B cell (primary cell): ENCODE results near the gene RUVBL1. TPM values are rescaled to one million over a fixed set of nuclear protein-coding genes. Genes with fewer than 3 reads are reported as not detected.

Experiments
- ATAC-seq: fragments of 200-7000 bp; cut with Tn5 transposase; one replicate; pipeline ENCODE4 v1.10.0; 2021; ENCODE audit warnings: low read depth, mild to moderate bottlenecking, moderate number of reproducible peaks, moderate library complexity
- CTCF ChIA-PET: fragments of 350-600 bp; sonication (Branson Sonifier 250); formaldehyde crosslinking; loops from one replicate; lab custom pipeline; 2021; ENCODE audit warnings: antibody characterized with exemption, inconsistent platforms; lab: Charles Lee
- POLR2A ChIA-PET: fragments of 350-600 bp; sonication (Branson Sonifier 250); formaldehyde crosslinking; loops from one replicate; lab custom pipeline; 2021; ENCODE audit warnings: antibody characterized with exemption; lab: Charles Lee
- DNase-seq: peaks from one replicate; pipeline ENCODE4 v3.0.0; 2013
- H2AFZ ChIP-seq: 2 replicates; pipeline ENCODE4 v1.6.1; 2012; ENCODE audit warnings: mild to moderate bottlenecking, low read depth, low read length; ENCODE audit not compliant: insufficient read depth, poor library complexity, severe bottlenecking
- H3K27ac ChIP-seq, 2 donors: 1 replicate in 1 of 2; 2 replicates in 1 of 2; pipeline ENCODE4 v1.5.1; 2012 to 2013; ENCODE audit warnings: low read length in 2 of 2, mild to moderate bottlenecking in 2 of 2, moderate library complexity in 1 of 2
- H3K27me3 ChIP-seq, 4 experiments: fragments of 200-600 bp in 1 of 4; sonication (generic) in 1 of 4; replicated peaks in 1 of 4; 1 replicate in 2 of 4; 2 replicates in 2 of 4; pipeline versions ENCODE4 v1.6.1 to v1.7.0; 2013 to 2016; ENCODE audit warnings: low read length in 3 of 4, mild to moderate bottlenecking in 2 of 4, mixed read lengths in 1 of 4, moderate library complexity in 1 of 4; ENCODE audit not compliant: insufficient read depth in 4 of 4, control insufficient read depth in 3 of 4; ENCODE audit errors: control extremely low read depth in 1 of 4
- H3K36me3 ChIP-seq, 2 experiments: replicated peaks in 1 of 2; 1 replicate in 1 of 2; 2 replicates in 1 of 2; pipeline versions ENCODE4 v1.6.1 to v1.7.1; 2013; ENCODE audit warnings: low read length in 1 of 2; ENCODE audit not compliant: insufficient read depth in 2 of 2, control insufficient read depth in 1 of 2; ENCODE audit errors: control extremely low read depth in 1 of 2, extremely low read depth in 1 of 2
- H3K4me1 ChIP-seq, 2 donors: fragments of 200-600 bp in 1 of 2; sonication (generic) in 1 of 2; 1 replicate in 1 of 2; 2 replicates in 1 of 2; pipeline versions ENCODE4 v1.5.1 to v1.6.1; 2013 to 2017; ENCODE audit warnings: low read length in 2 of 2; ENCODE audit not compliant: control insufficient read depth in 2 of 2, insufficient read depth in 2 of 2
- H3K4me2 ChIP-seq: replicated peaks from 2 replicates; pipeline ENCODE3; 2012; ENCODE audit warnings: mild to moderate bottlenecking, low read depth, low read length; ENCODE audit not compliant: poor library complexity, severe bottlenecking
- H3K4me3 ChIP-seq, 5 experiments: fragments of 200-600 bp in 1 of 5; sonication (generic) in 1 of 5; 1 replicate in 3 of 5; 2 replicates in 2 of 5; pipeline versions ENCODE4 v1.5.1 to v1.7.0; 2011 to 2016; ENCODE audit warnings: low read length in 4 of 5, mild to moderate bottlenecking in 4 of 5, low read depth in 2 of 5, control low read depth in 1 of 5, moderate library complexity in 1 of 5; ENCODE audit not compliant: insufficient read depth in 1 of 5; ENCODE audit errors: control extremely low read depth in 1 of 5, extremely low read depth in 1 of 5
- H3K79me2 ChIP-seq: fragments of 200-600 bp; sonication (generic); one replicate; pipeline ENCODE4 v1.6.0; 2016; ENCODE audit warnings: low read length; ENCODE audit not compliant: control insufficient read depth, insufficient read depth
- H3K9ac ChIP-seq: fragments of 200-600 bp; sonication (generic); 2 replicates; pipeline ENCODE4 v1.6.1; 2017; ENCODE audit warnings: mild to moderate bottlenecking, low read length, moderate library complexity
- H3K9me3 ChIP-seq, 3 donors: one replicate each; pipeline versions ENCODE4 v1.6.1 to v1.7.1; 2013; ENCODE audit warnings: low read length in 2 of 3; ENCODE audit not compliant: control insufficient read depth in 2 of 3, insufficient read depth in 1 of 3; ENCODE audit errors: control extremely low read depth in 1 of 3
- H4K20me1 ChIP-seq: 2 replicates; pipeline ENCODE4 v1.6.0; 2012; ENCODE audit warnings: mild to moderate bottlenecking, low read length; ENCODE audit not compliant: insufficient read depth, control insufficient read depth, poor library complexity, severe bottlenecking
- H3K27ac Mint-ChIP-seq: one replicate; pipeline ENCODE4 v1.8.0; 2021; ENCODE audit warnings: mixed read lengths
- H3K27me3 Mint-ChIP-seq: one replicate; pipeline ENCODE4 v1.8.0; 2021; ENCODE audit warnings: mixed read lengths
- H3K4me1 Mint-ChIP-seq: one replicate; pipeline ENCODE4 v1.8.0; 2021; ENCODE audit warnings: mixed read lengths
- H3K4me3 Mint-ChIP-seq: one replicate; pipeline ENCODE4 v1.8.0; 2021; ENCODE audit warnings: mixed read lengths
- H3K9me3 Mint-ChIP-seq: one replicate; pipeline ENCODE4 v1.8.0; 2022; ENCODE audit warnings: mixed read lengths; ENCODE audit not compliant: insufficient read depth
- EZH2 ChIP-seq: IDR thresholded peaks from 2 replicates; pipeline ENCODE4 v1.6.1; 2012; ENCODE audit warnings: borderline replicate concordance, low read depth, mild to moderate bottlenecking, moderate library complexity, low read length; ENCODE audit not compliant: insufficient read depth, poor library complexity, severe bottlenecking
- WGBS: methylation state at CpG from one replicate; pipeline ENCODE4 v1.1.5; 2013; ENCODE audit warnings: missing lambda C conversion rate; ENCODE audit not compliant: insufficient coverage; 5-methylcytosine and 5-hydroxymethylcytosine counted together
- intact Hi-C: fragments of 100-400 bp; cut with micrococcal nuclease; formaldehyde crosslinking; loops from one replicate; pipeline ENCODE4 v1.10.0; 2022
- polyA plus RNA-seq: library from polyadenylated mRNA; depleted of rRNA; stranded (reverse); fragments of >200 nt; gene quantifications from 2 replicates; pipeline ENCODE4 v1.2.3, GENCODE V29; 2012
- total RNA-seq, 2 donors: library from RNA; stranded (reverse); fragments of 120-200 nt in 1 of 2; gene quantifications; 1 replicate in 1 of 2; 2 replicates in 1 of 2; pipeline versions ENCODE4 v1.2.3 to v1.2.4, GENCODE V29; 2013 to 2022
- TF ChIP-seq, protein P1 (sequence below): fragments of 200-600 bp; IDR thresholded peaks from one replicate; pipeline ENCODE4 v1.8.0; 2022; ENCODE audit warnings: antibody characterized with exemption, mild to moderate bottlenecking

RUVBL1 gene
- total and polyA plus RNA-seq, 2 donors (not counting 1 experiment from before 2014, with no cell fraction given) = 20.4 to 20.5 TPM

GRCh38 chr3:128083980-128084674, 39.5 kb downstream of the RUVBL1 start:
- Histone ChIP-seq H3K4me2 (no peak overlapping the region), H3K36me3 (peaks cover 0 to 53% of the 10 kb centered on the region in 2 experiments), H2AFZ (no peak overlapping the region), H3K4me1 (no peaks in the 10 kb centered on the region), H3K4me3 (no peak overlapping the region), H3K9me3 (no peaks in the 10 kb centered on the region), H3K9ac (no peak overlapping the region), H3K79me2 (no peaks in the 10 kb centered on the region), H4K20me1 (no peaks in the 10 kb centered on the region), H3K27ac (no peak overlapping the region), H3K27me3 (no peaks in the 10 kb centered on the region)
- ATAC-seq (no peak), DNase-seq (no peak)
- H3K27me3 Mint-ChIP-seq = no peaks in the 10 kb centered on the region
- POLR2A ChIA-PET = no interaction called here
- CTCF ChIA-PET = interaction anchor here (1.3 kb wide), 1 partner anchor 8 kb away, joined by 3 read pairs; no protein-coding TSS in a partner anchor
- H3K9me3 Mint-ChIP-seq = no peaks in the 10 kb centered on the region
- intact Hi-C loops = no loop called here
- H3K4me3 Mint-ChIP-seq = no peak overlapping the region
- no peak overlapping the region for H3K27ac Mint-ChIP-seq
- WGBS = 92% methylated on average over 7 of the region's 9 CpGs
- no peaks in the 10 kb centered on the region for H3K4me1 Mint-ChIP-seq
- TF ChIP-seq, protein P1, sequence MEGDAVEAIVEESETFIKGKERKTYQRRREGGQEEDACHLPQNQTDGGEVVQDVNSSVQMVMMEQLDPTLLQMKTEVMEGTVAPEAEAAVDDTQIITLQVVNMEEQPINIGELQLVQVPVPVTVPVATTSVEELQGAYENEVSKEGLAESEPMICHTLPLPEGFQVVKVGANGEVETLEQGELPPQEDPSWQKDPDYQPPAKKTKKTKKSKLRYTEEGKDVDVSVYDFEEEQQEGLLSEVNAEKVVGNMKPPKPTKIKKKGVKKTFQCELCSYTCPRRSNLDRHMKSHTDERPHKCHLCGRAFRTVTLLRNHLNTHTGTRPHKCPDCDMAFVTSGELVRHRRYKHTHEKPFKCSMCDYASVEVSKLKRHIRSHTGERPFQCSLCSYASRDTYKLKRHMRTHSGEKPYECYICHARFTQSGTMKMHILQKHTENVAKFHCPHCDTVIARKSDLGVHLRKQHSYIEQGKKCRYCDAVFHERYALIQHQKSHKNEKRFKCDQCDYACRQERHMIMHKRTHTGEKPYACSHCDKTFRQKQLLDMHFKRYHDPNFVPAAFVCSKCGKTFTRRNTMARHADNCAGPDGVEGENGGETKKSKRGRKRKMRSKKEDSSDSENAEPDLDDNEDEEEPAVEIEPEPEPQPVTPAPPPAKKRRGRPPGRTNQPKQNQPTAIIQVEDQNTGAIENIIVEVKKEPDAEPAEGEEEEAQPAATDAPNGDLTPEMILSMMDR = no peak
- TF ChIP-seq EZH2 = no peak

DNA sequence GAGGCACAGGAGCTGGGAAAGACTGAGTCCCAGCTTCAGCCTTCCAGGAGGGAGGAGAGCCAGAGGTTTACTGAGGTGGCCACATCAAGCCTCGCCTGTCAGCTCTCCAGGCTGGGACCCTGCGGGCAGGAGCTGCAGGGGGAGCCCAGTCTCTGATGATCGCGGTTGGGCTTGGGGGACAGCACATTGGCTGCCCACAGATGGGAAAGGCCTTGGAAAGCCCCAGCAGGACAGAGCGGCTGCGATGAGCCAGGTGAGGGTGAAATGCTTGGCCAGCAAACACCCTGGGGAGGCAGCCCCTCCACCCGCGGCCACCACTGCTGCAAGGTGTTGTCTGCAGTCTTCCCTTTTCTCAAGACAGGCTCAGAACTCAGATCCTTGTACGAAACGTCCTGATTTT, 40.2 kb downstream of the RUVBL1 start:
- TF ChIP-seq EZH2 = no peak
- TF ChIP-seq, protein P1 = no peak
- DNase-seq (no peak), ATAC-seq (no peak)
- Histone ChIP-seq H4K20me1 (no peaks in the 10 kb centered on the region), H3K4me3 (no peak overlapping the region), H3K27ac (no peak overlapping the region), H3K36me3 (peaks cover 0 to 53% of the 10 kb centered on the region in 2 experiments), H2AFZ (no peak overlapping the region), H3K4me1 (no peaks in the 10 kb centered on the region), H3K9ac (no peak overlapping the region), H3K79me2 (no peaks in the 10 kb centered on the region), H3K4me2 (no peak overlapping the region), H3K9me3 (no peaks in the 10 kb centered on the region), H3K27me3 (no peaks in the 10 kb centered on the region)
- Mint-ChIP-seq H3K4me1 (no peaks in the 10 kb centered on the region), H3K9me3 (no peaks in the 10 kb centered on the region), H3K27ac (no peak overlapping the region), H3K27me3 (no peaks in the 10 kb centered on the region), H3K4me3 (no peak overlapping the region)
- ChIA-PET CTCF (no interaction called here), POLR2A (no interaction called here)
- 97% methylated on average over 10 of the region's 10 CpGs for WGBS
- intact Hi-C loops = no loop called here
